Mononuclear cell (primary cell): ENCODE data around the gene CXADR. TPM values are rescaled to one million over a fixed set of nuclear protein-coding genes. Genes with fewer than 3 reads are reported as not detected.

Source experiments
- H3K27me3 ChIP-seq: 2 replicates; pipeline ENCODE4 v1.6.0; 2011; ENCODE audit warnings: low read length, control low read depth; ENCODE audit not compliant: insufficient read depth
- H3K4me1 ChIP-seq: 2 replicates; pipeline ENCODE4 v1.5.1; 2011; ENCODE audit warnings: mild to moderate bottlenecking, low read length, control low read depth; ENCODE audit not compliant: insufficient read depth
- H3K4me3 ChIP-seq: 2 replicates; pipeline ENCODE4 v1.5.1; 2011; ENCODE audit warnings: mild to moderate bottlenecking, low read length, moderate library complexity
- H3K9me3 ChIP-seq: 2 replicates; pipeline ENCODE4 v1.5.1; 2011; ENCODE audit warnings: low read depth, mild to moderate bottlenecking, control low read depth, low read length
- total RNA-seq: library from RNA; depleted of rRNA; stranded (reverse); fragments of >200 nt; gene quantifications from one replicate; pipeline ENCODE4 v1.2.3, GENCODE V29; 2012

The CXADR gene
- total RNA-seq, 1 donor: 0.42 TPM

DNA sequence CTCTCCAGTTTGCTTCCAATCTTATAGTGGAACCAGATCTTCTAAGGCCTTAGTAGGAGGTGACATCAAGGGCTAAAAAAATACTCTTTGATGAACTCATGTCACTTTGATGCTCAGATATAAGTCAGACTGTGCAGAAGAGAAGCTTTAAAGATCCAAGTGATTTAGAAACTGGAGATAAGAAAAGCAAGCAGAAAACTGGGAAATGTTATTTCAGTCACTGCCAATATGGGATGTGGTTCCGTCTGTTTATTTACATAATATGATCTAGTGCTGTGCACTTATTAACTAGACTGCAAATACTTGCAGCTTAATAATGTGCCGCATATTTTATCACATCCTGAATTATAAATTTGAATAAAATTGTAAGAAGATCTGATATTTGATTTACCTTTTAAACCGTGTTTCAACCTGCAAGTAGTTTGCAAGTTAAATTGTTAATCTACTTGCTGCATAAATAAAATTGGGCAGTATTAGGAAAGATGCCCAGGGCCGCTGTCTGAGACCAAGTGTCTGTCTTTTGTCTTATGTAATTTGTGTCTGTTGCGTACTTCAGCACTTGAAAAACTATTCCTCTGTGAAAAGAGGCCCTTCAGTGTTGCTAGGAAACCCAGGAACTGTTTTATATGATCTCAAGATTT is 29.6 kb downstream of the CXADR start:
- Histone ChIP-seq H3K9me3 (no peaks in the 10 kb centered on the region), H3K4me3 (no peak overlapping the region), H3K27me3 (no peaks in the 10 kb centered on the region), H3K4me1 (peaks cover 13% of the 10 kb centered on the region)

DNA sequence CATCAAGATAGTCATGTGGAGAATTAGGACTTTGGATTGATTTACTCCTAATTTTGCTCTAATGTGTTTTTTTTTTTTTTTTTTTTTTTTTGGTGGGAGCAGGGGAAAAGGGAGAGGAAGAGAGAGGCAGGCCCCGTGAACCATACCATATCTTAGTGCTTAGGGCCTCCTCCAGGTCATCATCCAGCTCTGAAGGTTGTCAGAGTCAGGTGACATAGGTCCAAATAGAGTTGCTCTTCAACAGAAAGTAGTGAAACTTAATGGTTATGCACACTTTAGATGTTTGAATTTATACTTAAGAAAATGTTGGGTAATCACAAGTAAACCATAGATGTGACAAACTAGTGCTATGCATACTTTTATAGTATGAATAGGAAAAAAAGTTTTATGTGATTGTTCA is 32.2 kb downstream of the CXADR start:
- H3K27me3 ChIP-seq: no peaks in the 10 kb centered on the region
- H3K4me1 ChIP-seq: peaks cover under 1% of the 10 kb centered on the region
- no peak overlapping the region for H3K4me3 ChIP-seq
- H3K9me3 ChIP-seq: no peaks in the 10 kb centered on the region

DNA sequence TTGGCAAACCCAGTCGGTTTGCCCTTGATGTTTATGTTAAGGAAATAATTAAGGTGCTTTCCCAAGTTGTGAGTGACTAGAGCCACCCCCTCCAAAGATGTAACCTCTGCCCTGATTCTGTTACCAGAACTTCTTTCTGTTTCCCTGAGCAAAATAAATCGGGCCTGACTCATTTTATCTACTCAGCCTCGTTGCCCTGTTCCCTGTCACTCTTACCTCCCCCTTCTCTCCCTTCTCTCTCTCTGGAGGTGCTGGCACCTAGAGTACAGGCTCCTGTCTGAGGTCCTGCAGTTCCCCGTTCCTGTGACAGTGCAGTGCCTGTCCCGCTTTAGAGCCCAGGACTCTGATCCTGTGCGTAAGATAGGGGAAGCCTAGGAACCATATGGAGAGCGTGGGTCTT is 35.4 kb downstream of the CXADR start:
- H3K27me3 ChIP-seq: no peaks in the 10 kb centered on the region
- no peaks in the 10 kb centered on the region for H3K4me1 ChIP-seq
- no peak overlapping the region for H3K4me3 ChIP-seq
- H3K9me3 ChIP-seq: no peaks in the 10 kb centered on the region

DNA sequence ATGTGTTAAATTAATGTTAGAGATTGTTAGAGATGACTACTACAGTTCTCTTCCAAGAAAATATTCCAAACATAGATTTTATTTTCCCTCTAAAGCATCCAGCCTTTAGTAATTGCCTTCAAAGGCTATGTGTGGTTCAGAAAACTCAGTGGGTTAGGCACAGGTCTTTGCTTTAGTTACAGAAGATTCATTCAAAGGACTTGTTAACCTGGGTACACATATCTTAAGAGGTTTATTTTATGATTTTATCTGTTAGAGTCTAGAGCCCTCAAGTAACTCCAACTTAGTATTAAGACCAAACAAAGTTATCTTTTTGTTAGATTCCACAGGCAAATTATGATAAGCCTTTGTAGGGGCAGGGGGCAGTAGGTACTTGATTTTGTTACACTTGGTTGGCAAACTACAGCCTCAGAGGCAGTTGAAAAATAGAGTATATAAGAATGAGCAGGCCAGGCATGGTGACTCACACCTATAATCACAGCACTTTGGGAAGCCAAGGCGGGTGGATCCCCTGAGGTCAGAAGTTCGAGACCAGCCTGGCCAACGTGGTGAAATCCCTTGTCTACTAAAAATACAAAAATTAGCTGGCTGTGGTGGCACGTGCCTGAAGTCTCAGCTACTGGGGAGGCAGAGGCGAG is 37.9 kb downstream of the CXADR start:
- no peaks in the 10 kb centered on the region for H3K9me3 ChIP-seq
- no peaks in the 10 kb centered on the region for H3K4me1 ChIP-seq

DNA sequence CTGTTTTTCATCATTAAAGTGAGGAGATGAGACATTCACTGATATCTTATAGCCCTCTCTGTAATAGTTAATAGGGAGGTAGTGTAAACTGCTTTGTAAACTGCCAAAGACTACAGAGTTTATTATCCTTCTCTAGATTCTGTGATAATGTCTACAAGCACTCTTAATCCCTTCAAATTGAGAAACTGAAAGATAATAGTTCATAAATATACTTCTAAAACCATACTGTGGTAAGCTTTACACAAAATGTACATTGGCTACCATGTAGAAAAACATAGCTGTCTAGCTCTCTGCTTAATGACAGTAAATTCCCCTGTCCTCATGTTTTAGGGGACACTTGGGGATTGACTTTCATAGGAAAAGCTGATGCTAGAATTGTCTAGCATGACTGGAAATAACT is 39.6 kb downstream of the CXADR start:
- no peaks in the 10 kb centered on the region for H3K4me1 ChIP-seq
- H3K9me3 ChIP-seq: no peaks in the 10 kb centered on the region
- no peaks in the 10 kb centered on the region for H3K27me3 ChIP-seq
- no peak overlapping the region for H3K4me3 ChIP-seq

More for the DNA sequence above, 37.9 kb downstream of the CXADR start:
- Histone ChIP-seq H3K4me3 (no peak overlapping the region), H3K27me3 (no peaks in the 10 kb centered on the region)

DNA sequence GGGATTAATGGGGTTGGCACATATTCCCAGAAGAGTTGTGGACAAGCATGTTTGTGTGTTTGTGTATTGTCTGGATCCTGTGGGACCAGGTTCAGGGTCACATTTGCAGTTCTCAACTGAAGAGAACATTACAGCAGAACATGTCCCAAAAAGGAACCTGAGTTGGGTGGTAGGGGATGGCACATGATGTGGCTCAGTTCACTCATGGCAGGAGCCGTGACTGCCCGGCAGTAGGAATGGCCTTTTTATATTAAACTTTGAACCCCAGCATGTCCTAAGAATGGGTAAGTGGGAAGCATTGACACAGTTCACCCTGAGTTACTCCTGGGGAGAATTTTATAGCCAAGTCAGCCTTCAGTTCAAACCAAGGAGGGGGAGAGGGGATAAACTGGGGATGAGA is 41.3 kb downstream of the CXADR start:
- no peaks in the 10 kb centered on the region for H3K4me1 ChIP-seq
- H3K9me3 ChIP-seq: no peaks in the 10 kb centered on the region
- no peak overlapping the region for H3K4me3 ChIP-seq

DNA sequence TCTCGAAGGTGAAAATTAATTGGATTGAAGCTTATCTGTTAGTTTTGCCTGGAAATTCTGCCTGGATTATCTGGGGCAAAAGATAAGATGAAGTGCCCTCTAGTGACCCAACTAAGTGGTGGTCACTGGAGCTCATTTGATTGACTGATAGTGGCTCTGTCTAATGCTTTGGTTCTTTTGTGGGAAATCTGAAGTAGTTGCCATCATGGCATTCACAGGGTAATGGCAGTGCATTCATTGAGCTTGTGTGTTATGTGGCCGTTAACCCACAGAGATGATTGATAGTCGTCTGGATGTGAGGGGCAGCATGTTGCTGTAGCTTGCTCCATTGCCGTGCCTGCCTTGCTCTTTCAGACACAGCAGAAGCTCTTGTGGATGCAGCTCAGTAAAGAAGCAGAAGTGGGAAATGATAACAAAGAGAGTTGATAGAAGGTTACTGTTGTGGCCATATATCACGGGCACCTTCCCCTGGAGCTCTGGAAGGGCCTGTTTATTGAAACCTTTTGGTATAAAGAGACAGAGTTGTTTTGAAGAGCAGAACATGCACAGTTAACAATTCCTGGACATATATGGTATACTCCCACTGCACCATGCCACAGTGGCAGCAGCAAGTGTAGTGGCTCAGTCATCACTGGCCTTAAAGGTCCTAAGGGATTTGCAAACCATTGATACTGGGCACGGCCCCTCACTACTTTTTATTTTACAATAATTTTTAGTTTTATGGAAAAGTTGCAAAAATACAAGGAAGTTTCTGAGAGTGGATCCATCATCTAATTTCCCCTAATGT is 42.0 kb downstream of the CXADR start:
- no peaks in the 10 kb centered on the region for H3K27me3 ChIP-seq
- no peaks in the 10 kb centered on the region for H3K4me1 ChIP-seq
- no peak overlapping the region for H3K4me3 ChIP-seq
- H3K9me3 ChIP-seq: no peaks in the 10 kb centered on the region

More for the DNA sequence above, 41.3 kb downstream of the CXADR start:
- H3K27me3 ChIP-seq: no peaks in the 10 kb centered on the region

DNA sequence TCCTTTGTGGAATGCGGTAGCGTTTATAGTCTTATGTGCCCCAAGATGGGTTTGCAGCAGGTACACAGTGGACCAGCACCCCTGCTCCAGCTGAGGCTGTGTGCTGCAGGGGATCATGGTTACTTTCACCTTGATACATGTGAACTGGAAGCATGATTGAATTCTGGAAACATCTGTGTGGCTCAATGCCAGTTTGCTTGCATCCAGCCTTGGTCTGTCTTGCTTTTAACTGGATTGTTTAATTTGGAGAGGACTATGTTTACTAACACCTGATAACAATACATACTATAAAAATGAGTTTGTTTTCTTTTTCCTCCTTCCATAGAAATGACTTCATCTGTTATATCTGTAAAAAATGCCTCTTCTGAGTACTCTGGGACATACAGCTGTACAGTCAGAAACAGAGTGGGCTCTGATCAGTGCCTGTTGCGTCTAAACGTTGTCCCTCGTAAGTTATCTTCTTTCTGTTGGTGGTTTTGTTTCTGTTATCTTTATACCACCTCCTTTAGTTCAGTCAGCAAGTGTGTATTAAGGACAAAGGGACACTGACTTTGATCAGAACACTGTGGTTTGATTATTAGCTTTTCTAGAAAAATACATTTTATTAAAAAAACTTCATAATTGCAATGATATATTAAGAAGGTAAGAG is 47.7 kb downstream of the CXADR start:
- no peak overlapping the region for H3K4me3 ChIP-seq
- no peaks in the 10 kb centered on the region for H3K27me3 ChIP-seq
- H3K9me3 ChIP-seq: no peaks in the 10 kb centered on the region
- no peaks in the 10 kb centered on the region for H3K4me1 ChIP-seq

DNA sequence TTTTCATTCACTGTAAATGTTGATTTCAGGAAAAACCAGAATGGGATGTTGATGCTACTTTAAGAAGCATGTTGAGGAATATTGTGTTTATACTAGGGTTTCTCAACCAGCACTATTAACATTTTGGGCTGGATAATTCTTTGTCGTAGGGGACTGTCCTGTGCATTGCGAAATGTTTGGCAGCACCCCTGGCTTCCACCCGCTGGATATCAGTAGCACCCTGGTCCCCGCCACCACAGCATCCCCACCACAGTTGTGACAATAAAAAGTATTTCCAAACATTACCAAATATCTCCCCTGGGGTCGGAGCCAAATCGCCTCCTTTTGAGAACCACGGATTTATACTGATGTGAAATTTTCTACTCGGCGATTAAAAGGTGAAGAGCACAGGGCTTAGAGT is 57.9 kb downstream of the CXADR start:
- Histone ChIP-seq H3K4me1 (no peaks in the 10 kb centered on the region), H3K9me3 (no peaks in the 10 kb centered on the region), H3K27me3 (no peaks in the 10 kb centered on the region), H3K4me3 (no peak overlapping the region)

DNA sequence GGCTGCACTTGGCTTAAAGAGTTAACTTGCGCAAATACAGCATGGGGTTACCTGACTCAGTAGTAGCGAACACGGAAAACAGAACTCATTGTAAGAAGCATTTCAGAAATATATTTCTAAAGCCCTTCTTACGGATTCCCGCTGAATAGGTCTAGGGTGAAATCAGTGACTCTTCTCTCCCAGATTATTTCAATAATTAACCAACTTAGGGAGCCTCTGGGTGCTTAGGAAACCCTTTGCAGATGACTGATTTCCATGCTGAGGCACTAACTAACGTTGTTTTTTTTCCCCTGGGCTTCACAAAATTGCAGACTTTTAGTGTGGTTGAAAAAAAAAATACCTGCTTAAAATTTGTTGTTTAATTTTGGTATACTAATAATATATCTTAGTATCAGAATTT is 59.6 kb downstream of the CXADR start:
- Histone ChIP-seq H3K27me3 (peaks cover 3% of the 10 kb centered on the region), H3K9me3 (no peaks in the 10 kb centered on the region), H3K4me1 (no peaks in the 10 kb centered on the region), H3K4me3 (no peak overlapping the region)

DNA sequence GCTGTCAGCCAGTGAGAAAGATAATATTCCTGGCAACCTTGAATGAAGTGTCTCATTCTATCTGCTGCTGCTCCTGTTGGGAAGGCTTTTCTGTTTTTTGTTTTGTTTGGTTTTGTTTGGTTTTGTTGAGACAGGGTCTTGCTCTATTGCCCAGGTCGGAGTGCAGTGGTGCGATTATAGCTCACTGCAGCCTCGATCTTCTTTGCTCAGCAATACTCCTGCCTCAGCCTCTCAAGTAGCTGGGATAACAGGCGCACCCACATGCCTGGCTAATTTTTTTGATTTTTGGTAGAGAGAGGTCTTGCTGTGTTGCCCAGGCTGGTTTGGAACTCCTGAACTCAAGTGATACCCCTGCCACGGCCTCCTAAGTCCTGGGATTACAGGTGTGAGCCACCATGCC is 62.2 kb downstream of the CXADR start:
- Histone ChIP-seq H3K9me3 (no peaks in the 10 kb centered on the region), H3K4me3 (no peak overlapping the region), H3K27me3 (peaks cover 3% of the 10 kb centered on the region), H3K4me1 (no peaks in the 10 kb centered on the region)

DNA sequence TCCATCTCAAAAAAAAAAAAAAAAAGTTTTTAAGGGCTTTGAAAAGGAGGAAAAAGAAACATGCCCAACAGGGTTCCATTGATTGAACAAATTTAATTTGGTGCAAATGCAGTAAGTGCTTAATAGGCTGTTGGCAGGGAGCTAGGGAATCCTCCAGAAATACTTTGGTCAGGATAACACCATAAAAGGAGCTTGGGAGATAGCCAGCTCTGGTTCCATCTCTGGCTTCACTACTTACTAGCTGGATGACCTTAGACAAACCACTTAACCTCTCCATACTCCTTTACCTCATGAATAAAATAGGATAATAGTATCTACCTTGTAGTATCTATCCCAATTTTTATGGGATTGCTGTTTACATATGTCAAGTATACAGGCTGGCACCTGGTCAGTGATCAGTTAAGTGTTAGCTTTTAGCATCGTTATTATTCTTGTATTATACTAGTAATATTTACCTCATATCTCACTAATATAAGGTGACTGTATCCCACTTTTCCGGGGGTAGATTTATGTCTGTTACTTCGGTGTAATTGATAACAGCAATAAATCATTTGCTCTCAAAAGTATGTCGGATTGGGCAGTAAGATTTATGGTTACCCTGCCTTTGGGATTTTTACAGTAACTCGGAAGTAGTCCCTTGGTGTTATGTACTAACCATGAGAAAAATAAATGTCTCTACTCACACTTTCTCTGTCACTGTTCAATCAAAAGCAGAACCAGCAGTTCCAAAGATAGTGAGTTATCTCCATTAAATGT is 63.4 kb downstream of the CXADR start:
- Histone ChIP-seq H3K4me1 (no peaks in the 10 kb centered on the region), H3K27me3 (peaks cover 3% of the 10 kb centered on the region), H3K9me3 (no peaks in the 10 kb centered on the region), H3K4me3 (no peak overlapping the region)

DNA sequence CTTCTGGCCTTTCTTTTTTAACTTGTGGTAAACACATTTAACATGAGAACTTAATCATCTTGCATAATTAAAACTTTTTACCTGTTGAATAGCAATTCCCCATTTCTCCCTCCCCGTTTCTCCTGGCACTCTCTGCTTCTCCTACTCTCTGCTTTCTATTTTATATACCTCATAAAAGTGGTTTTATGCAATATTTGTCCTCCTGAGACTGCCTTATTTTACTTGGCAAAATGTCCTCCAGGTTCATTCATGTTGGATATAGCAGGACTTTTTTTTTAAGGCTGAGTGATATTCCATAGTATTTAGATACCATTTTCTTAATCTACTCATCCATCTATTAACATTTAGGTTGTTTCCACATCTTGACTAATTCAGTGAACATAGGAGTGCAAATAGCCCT is 64.9 kb downstream of the CXADR start:
- Histone ChIP-seq H3K4me1 (no peaks in the 10 kb centered on the region), H3K9me3 (no peaks in the 10 kb centered on the region), H3K27me3 (peaks cover 3% of the 10 kb centered on the region), H3K4me3 (no peak overlapping the region)

DNA sequence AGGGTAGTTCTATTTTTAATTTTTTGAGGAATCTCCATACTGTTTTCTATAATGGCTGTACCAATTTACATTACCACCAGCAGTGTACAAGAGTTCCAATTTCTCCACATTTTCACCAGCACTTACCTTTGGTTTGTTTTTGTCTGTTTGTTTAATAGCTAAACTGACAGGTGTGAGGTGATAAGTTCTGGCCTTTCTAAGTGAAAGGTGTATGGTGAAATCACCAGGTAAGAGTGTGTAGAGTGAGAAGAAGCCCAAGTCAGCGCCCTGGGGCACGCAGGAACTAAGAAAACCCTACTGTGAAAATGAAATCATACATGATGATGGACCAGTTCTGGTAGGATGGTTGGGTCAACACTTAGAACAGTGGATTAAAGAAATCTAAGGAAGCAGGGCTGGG is 65.3 kb downstream of the CXADR start:
- no peaks in the 10 kb centered on the region for H3K4me1 ChIP-seq
- H3K27me3 ChIP-seq: peaks cover 3% of the 10 kb centered on the region
- H3K4me3 ChIP-seq: no peak overlapping the region

DNA sequence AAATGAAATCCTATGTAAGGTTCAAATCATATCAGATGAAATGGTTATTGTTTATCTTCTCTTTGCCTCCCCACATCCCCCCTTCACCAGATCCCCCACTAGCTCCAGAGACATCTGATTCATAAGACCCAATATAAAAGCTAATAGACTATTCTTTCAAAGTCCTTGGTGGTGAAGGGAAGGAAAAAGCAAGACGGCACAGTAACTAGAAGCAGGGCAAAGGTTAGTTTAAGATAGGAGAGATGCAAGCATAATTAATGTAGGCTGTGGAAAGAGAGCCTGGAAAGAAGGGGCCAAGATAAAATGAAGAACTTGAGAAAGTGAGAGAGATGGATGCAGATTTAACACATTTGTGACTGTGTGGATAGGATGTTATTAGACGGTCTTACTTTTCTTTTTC is 66.0 kb downstream of the CXADR start:
- Histone ChIP-seq H3K9me3 (no peaks in the 10 kb centered on the region), H3K4me3 (no peak overlapping the region), H3K27me3 (peaks cover 3% of the 10 kb centered on the region), H3K4me1 (no peaks in the 10 kb centered on the region)

More for the DNA sequence above, 65.3 kb downstream of the CXADR start:
- no peaks in the 10 kb centered on the region for H3K9me3 ChIP-seq
